Sigmoid colon (tissue), 7 donors: ENCODE data around the gene AFTPH. TPM values are rescaled to one million over a fixed set of nuclear protein-coding genes. Genes with fewer than 3 reads are reported as not detected.

Experiments used
- DNase-seq: peaks from one replicate; pipeline ENCODE4 v3.0.0-alpha.2; 2019
- H3K27ac ChIP-seq, 4 donors: fragments of 200-600 bp; sonication (generic); one replicate each; pipeline ENCODE4 v1.5.1; 2016 to 2019; ENCODE audit warnings: mild to moderate bottlenecking in 1 of 4
- H3K27me3 ChIP-seq, 3 donors: fragments of 200-600 bp; sonication (generic); one replicate each; pipeline ENCODE4 v1.5.1; 2019; ENCODE audit warnings: mild to moderate bottlenecking in 1 of 3
- H3K36me3 ChIP-seq, 4 donors: fragments of 200-600 bp; sonication (generic); one replicate each; pipeline ENCODE4 v1.5.1; 2016 to 2019
- H3K4me1 ChIP-seq, 4 donors: fragments of 200-600 bp; sonication (generic); one replicate each; pipeline ENCODE4 v1.5.1; 2017 to 2019
- H3K4me3 ChIP-seq, 4 donors: fragments of 200-600 bp; sonication (generic); one replicate each; pipeline ENCODE4 v1.5.1; 2017 to 2019; ENCODE audit warnings: mild to moderate bottlenecking in 2 of 4, moderate library complexity in 1 of 4
- H3K9me3 ChIP-seq, 4 donors: fragments of 200-600 bp in 3 of 4; sonication (generic) in 3 of 4; one replicate each; pipeline versions ENCODE4 v1.5.1 to v1.6.1; 2013 to 2019
- EP300 ChIP-seq, 4 donors: sonication (generic); formaldehyde crosslinking; IDR thresholded peaks; one replicate each; pipeline ENCODE4 v1.6.1; 2017; ENCODE audit warnings: antibody characterized with exemption in 4 of 4
- POLR2A ChIP-seq, 2 donors: fragments of 450-650 bp; IDR thresholded peaks; one replicate each; pipeline ENCODE4 v1.6.1; 2016; ENCODE audit warnings: antibody characterized with exemption in 2 of 2, mild to moderate bottlenecking in 2 of 2, moderate library complexity in 2 of 2
- POLR2AphosphoS5 ChIP-seq, 4 donors: sonication (generic); formaldehyde crosslinking; IDR thresholded peaks; one replicate each; pipeline ENCODE4 v1.6.1; 2017; ENCODE audit warnings: antibody characterized with exemption in 4 of 4
- WGBS, 2 donors: extraction: QIAGEN DNeasy Blood & Tissue Kit; methylation state at CpG; one replicate each; pipeline ENCODE4 v1.1.7; 2013; 5-methylcytosine and 5-hydroxymethylcytosine counted together
- intact Hi-C: fragments of 100-400 bp; cut with DNase I; formaldehyde crosslinking; loops from one replicate; pipeline ENCODE4 v1.15.1; 2023
- polyA plus RNA-seq, 3 donors: library from polyadenylated mRNA; stranded (reverse); fragments of 200-250 nt; gene quantifications; one replicate each; pipeline ENCODE4 v1.2.3, GENCODE V29; 2013
- total RNA-seq, 4 donors: library from RNA; depleted of rRNA; stranded (reverse); fragments of >200 nt; gene quantifications; one replicate each; pipeline ENCODE4 v1.1.0, GENCODE V29; 2016
- TF ChIP-seq, protein P1 (sequence below), 4 experiments: fragments of 450-650 bp in 3 of 4; fragments of 200-600 bp in 1 of 4; IDR thresholded peaks; one replicate each; pipeline ENCODE4 v1.5.1; 2016 to 2019; ENCODE audit warnings: antibody characterized with exemption in 4 of 4, mild to moderate bottlenecking in 3 of 4, moderate library complexity in 2 of 4
- donor health status: healthy with polysubstance abuse.
- donor health status: Bipolar disorder and iron deficiency.
- donor health status: healthy.

AFTPH gene
- total and polyA plus RNA-seq, 7 donors = 35.7 to 60.1 (median 43.5) TPM

DNA sequence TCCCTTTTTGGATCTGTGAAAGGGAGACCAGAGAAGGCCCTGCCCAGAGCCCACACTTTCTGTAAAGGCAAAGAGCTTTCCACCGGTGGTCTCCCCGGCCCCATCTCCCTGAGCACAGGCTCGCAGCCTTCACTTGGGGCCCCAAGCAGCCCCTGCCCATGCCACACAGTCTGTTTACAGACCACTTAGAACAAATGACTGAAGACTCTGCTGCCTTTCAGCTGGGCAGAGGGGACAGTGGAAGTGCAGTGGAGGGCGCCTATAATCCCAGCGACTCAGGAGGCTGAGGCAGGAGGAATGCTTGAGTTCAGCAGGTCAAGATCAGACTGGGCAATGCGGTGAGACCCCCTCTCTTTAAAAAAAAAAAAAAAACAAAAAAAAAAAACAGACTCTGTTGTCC is 100.7 kb downstream of the AFTPH start:
- Histone ChIP-seq H3K27me3 (no peaks in the 10 kb centered on the region), H3K4me1 (peaks cover 0 to 29% (median 25%) of the 10 kb centered on the region in 4 donors), H3K4me3 (no peak overlapping the region), H3K27ac (no peak overlapping the region), H3K9me3 (no peaks in the 10 kb centered on the region), H3K36me3 (no peaks in the 10 kb centered on the region)
- peak; percentile 32 for DNase-seq
- WGBS, 2 donors = 87 to 92% methylated on average over 6 of the region's 6 CpGs
- no peak for TF ChIP-seq POLR2A (IDR thresholded peaks at IDR 0.05)
- no peak for TF ChIP-seq EP300 (IDR thresholded peaks at IDR 0.05)
- no peak for TF ChIP-seq POLR2AphosphoS5 (IDR thresholded peaks at IDR 0.05)
- TF ChIP-seq, protein P1, sequence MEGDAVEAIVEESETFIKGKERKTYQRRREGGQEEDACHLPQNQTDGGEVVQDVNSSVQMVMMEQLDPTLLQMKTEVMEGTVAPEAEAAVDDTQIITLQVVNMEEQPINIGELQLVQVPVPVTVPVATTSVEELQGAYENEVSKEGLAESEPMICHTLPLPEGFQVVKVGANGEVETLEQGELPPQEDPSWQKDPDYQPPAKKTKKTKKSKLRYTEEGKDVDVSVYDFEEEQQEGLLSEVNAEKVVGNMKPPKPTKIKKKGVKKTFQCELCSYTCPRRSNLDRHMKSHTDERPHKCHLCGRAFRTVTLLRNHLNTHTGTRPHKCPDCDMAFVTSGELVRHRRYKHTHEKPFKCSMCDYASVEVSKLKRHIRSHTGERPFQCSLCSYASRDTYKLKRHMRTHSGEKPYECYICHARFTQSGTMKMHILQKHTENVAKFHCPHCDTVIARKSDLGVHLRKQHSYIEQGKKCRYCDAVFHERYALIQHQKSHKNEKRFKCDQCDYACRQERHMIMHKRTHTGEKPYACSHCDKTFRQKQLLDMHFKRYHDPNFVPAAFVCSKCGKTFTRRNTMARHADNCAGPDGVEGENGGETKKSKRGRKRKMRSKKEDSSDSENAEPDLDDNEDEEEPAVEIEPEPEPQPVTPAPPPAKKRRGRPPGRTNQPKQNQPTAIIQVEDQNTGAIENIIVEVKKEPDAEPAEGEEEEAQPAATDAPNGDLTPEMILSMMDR (IDR thresholded peaks at IDR 0.05) = no peak
- intact Hi-C loops = no loop called here

DNA sequence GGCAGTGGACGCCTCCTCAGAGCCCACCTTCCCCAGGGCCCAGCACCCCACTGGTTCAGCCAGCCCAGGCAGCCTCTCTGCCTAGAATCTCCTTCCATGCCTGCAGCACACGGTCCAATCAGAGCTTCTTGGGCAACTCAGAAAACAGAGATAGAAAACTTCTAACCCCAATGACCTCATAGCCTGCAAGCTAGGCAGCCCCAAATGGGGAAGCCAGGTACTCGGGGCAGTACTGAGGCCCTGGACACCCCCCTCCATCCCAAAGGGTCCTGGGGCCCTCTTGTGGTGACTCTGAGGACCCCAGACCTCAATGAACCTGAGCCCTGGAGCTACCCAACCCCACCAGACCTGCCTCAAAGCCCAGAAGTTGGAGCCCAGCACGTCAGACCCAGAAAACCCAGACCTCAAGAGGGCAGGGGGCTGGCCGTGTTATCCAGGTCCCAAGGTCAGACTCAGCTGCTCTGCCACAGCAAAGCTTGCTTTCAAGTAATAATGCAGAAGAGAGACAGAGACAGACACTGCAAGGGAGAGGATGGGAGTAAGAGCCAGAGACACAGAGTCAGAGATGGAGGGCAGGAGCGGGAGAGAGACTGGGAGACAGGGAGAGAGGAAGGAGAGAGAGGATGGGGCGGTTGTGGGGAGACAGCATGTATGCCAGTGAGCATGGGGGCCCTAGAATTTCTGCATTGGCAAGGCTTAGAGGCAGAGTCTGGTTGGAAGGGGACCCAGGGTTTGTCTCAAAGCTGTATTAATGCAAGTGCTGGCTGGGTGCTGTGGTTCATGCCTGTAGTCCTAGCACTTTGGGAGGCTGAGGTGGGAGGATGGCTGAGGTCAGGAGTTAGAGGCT is 101.4 kb downstream of the AFTPH start:
- TF ChIP-seq EP300 (IDR thresholded peaks at IDR 0.05) (no peak), POLR2A (IDR thresholded peaks at IDR 0.05) (no peak), POLR2AphosphoS5 (IDR thresholded peaks at IDR 0.05) (no peak)
- TF ChIP-seq, protein P1 (IDR thresholded peaks at IDR 0.05) = no peak
- H3K9me3 ChIP-seq = no peaks in the 10 kb centered on the region
- DNase-seq = peak; percentile 48
- H3K27me3 ChIP-seq = no peaks in the 10 kb centered on the region
- no peak overlapping the region for H3K4me3 ChIP-seq
- H3K4me1 ChIP-seq = peaks cover 0 to 29% (median 25%) of the 10 kb centered on the region in 4 donors
- 89 to 92% methylated on average over 7 of the region's 7 CpGs for WGBS, 2 donors
- H3K36me3 ChIP-seq = peaks cover 0 to under 1% (median 0%) of the 10 kb centered on the region in 4 donors
- H3K27ac ChIP-seq = no peak overlapping the region
- intact Hi-C loops = no loop called here

DNA sequence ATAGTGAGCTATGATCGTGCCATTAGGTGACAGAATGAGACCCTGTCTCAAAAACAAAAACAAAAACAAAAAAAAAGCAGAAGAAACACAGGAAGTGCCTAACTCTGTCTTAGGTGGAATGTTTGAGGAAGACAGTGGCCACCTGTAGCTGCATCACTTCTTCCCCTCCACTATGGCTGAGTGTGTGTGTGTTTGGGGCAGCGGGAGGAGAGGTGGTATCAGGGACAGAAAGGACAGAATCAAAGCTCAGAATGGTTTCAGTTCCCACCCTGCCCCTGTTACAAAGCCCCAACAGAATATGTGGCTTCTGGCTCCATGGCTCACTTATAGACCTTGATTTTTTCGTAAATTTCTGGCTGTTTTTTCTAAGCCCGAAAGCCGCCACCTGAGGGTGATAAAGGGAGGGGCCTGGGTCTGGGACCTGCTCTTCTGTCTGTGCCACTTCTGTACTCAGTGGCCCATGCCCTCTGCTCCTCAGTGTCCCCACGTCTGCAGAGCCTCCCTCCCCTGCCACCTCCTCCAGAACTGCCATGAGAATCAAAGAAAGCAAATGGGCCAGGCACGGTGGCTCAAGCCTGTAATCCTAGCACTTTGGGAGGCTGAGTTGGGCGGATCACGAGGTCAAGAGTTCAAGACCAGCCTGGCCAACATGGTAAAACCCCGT is 102.2 kb downstream of the AFTPH start:
- H3K4me1 ChIP-seq = peaks cover 0 to 29% (median 25%) of the 10 kb centered on the region in 4 donors
- no peak for TF ChIP-seq POLR2A (IDR thresholded peaks at IDR 0.05)
- no peak for TF ChIP-seq EP300 (IDR thresholded peaks at IDR 0.05)
- no peak for TF ChIP-seq POLR2AphosphoS5 (IDR thresholded peaks at IDR 0.05)
- TF ChIP-seq, protein P1 (IDR thresholded peaks at IDR 0.05) = no peak
- H3K9me3 ChIP-seq = no peaks in the 10 kb centered on the region
- intact Hi-C loops = no loop called here
- no peak overlapping the region for H3K4me3 ChIP-seq
- peak overlapping the region in 1 of 4 donors; percentile 56 for H3K27ac ChIP-seq
- 85 to 88% methylated on average over 10 of the region's 10 CpGs for WGBS, 2 donors
- no peaks in the 10 kb centered on the region for H3K27me3 ChIP-seq
- peak; percentile 37 for DNase-seq
- H3K36me3 ChIP-seq = peaks cover 0 to 8% (median 2%) of the 10 kb centered on the region in 4 donors

DNA sequence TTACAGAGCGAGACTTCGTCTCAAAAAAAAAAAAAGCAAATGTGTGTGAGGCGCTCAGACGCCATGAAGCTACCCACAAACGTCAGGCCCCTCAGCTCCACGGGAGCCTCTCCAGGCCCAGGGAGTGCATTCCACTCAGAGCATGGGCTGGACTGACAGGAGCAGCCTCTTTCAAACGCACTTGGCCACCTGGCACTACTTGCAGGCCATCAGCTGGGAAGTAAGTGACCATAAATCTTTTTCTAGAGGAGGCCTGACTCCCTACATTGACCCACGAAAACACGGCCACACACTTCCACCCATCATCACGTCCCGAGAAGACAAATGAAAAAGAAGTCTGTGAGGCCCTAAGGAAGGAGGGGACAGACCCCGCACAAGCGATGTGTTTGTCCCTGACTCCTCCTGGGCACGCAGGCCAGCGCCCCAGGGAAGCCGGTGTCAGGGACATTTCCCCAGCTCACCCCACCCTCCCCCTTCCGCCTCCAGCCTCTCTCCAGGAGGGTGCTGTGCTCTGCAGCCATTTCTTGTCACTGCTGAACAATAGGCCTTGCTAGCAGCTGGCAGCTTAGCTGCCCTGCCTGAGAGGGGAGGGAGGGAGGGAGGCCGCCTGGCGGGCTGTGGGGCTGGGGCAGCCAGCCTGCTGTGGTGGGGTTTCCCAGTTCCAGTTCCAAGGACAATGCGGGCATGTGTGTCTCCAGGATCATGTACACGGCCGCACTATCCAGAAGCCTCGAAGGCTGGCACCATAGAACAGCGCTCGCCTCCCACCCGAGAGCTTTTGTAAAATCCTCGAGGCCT is 103.0 kb downstream of the AFTPH start:
- TF ChIP-seq POLR2A (IDR thresholded peaks at IDR 0.05) = no peak
- no peak for TF ChIP-seq POLR2AphosphoS5 (IDR thresholded peaks at IDR 0.05)
- TF ChIP-seq EP300 (IDR thresholded peaks at IDR 0.05) = no peak
- TF ChIP-seq, protein P1 (IDR thresholded peaks at IDR 0.05) = no peak
- H3K4me1 ChIP-seq = peaks cover 0 to 29% (median 25%) of the 10 kb centered on the region in 4 donors
- DNase-seq = peak; percentile 68
- peaks cover 0 to 8% (median 2%) of the 10 kb centered on the region in 4 donors for H3K36me3 ChIP-seq
- 88 to 89% methylated on average over 27 of the region's 27 CpGs for WGBS, 2 donors
- intact Hi-C loops = no loop called here
- peak overlapping the region in 3 of 4 donors; percentile 31 to 56 (median 33) for H3K27ac ChIP-seq
- H3K4me3 ChIP-seq = no peak overlapping the region
- H3K27me3 ChIP-seq = no peaks in the 10 kb centered on the region
- H3K9me3 ChIP-seq = no peaks in the 10 kb centered on the region
